ENCODE data around the gene LIMD2.

- TF ChIP-seq EZH2 (IDR thresholded peaks at IDR 0.05; ENCODE audit: borderline replicate concordance, low read depth, low read length, poor library complexity, severe bottlenecking) (no peak), CTCF (conservative IDR thresholded peaks at IDR 0.05; ENCODE audit: low read depth, low read length) (no peak)
These were observed 14.9 kb downstream of the LIMD2 start for GRCh38 chr17:63685041-63685440.

Measured in A673 (cell line).